Measurements from ENCODE around the gene RABGAP1L. TPM values are rescaled to one million over a fixed set of nuclear protein-coding genes. Genes with fewer than 3 reads are reported as not detected.

RABGAP1L gene
- total RNA-seq, 1 donor from 2014 or later = 36.9 TPM

- DNase-seq = no peak
- Mint-ChIP-seq H3K4me1 (no peaks in the 10 kb centered on the region), H3K9me3 (no peaks in the 10 kb centered on the region), H3K36me3 (ENCODE audit: low read depth) (no peaks in the 10 kb centered on the region), H3K27me3 (no peaks in the 10 kb centered on the region), H3K4me3 (no peak overlapping the region), H3K27ac (no peak overlapping the region)
- intact Hi-C loops (cut with micrococcal nuclease) = no loop called here
Measured at GRCh38 chr1:174425121-174425520, 265.8 kb downstream of the RABGAP1L start.

GRCh38 chr1:174426153-174426552 is 266.8 kb downstream of the RABGAP1L start:
- DNase-seq = no peak
- H3K9me3 Mint-ChIP-seq = no peaks in the 10 kb centered on the region
- no peak overlapping the region for H3K4me3 Mint-ChIP-seq
- no peaks in the 10 kb centered on the region for H3K36me3 Mint-ChIP-seq (ENCODE audit: low read depth)
- no peak overlapping the region for H3K27ac Mint-ChIP-seq
- no peaks in the 10 kb centered on the region for H3K27me3 Mint-ChIP-seq
- intact Hi-C loops (cut with micrococcal nuclease) = no loop called here
- H3K4me1 Mint-ChIP-seq = no peaks in the 10 kb centered on the region

GRCh38 chr1:174428033-174428432 is 268.7 kb downstream of the RABGAP1L start:
- no peak overlapping the region for H3K4me3 Mint-ChIP-seq
- no peak for DNase-seq
- H3K27me3 Mint-ChIP-seq = no peaks in the 10 kb centered on the region
- H3K36me3 Mint-ChIP-seq (ENCODE audit: low read depth) = no peaks in the 10 kb centered on the region
- no peaks in the 10 kb centered on the region for H3K4me1 Mint-ChIP-seq
- H3K9me3 Mint-ChIP-seq = no peaks in the 10 kb centered on the region
- intact Hi-C loops (cut with micrococcal nuclease) = no loop called here
- no peak overlapping the region for H3K27ac Mint-ChIP-seq

GRCh38 chr1:174428739-174429138 is 269.4 kb downstream of the RABGAP1L start:
- intact Hi-C loops (cut with micrococcal nuclease) = no loop called here
- no peaks in the 10 kb centered on the region for H3K27me3 Mint-ChIP-seq
- DNase-seq = no peak
- no peak overlapping the region for H3K27ac Mint-ChIP-seq
- H3K4me1 Mint-ChIP-seq = no peaks in the 10 kb centered on the region
- H3K36me3 Mint-ChIP-seq (ENCODE audit: low read depth) = no peaks in the 10 kb centered on the region
- H3K4me3 Mint-ChIP-seq = no peak overlapping the region
- H3K9me3 Mint-ChIP-seq = no peaks in the 10 kb centered on the region

GRCh38 chr1:174433451-174433850 is 274.1 kb downstream of the RABGAP1L start:
- DNase-seq = no peak
- no peak overlapping the region for H3K27ac Mint-ChIP-seq
- intact Hi-C loops (cut with micrococcal nuclease) = no loop called here
- H3K4me3 Mint-ChIP-seq = no peak overlapping the region
- no peaks in the 10 kb centered on the region for H3K9me3 Mint-ChIP-seq
- H3K4me1 Mint-ChIP-seq = no peaks in the 10 kb centered on the region
- no peaks in the 10 kb centered on the region for H3K27me3 Mint-ChIP-seq
- no peaks in the 10 kb centered on the region for H3K36me3 Mint-ChIP-seq (ENCODE audit: low read depth)

GRCh38 chr1:174445351-174445750 is 286.0 kb downstream of the RABGAP1L start:
- H3K9me3 Mint-ChIP-seq = peaks cover 4% of the 10 kb centered on the region
- no peak for DNase-seq
- peaks cover 2% of the 10 kb centered on the region for H3K27me3 Mint-ChIP-seq
- intact Hi-C loops (cut with micrococcal nuclease) = no loop called here
- H3K27ac Mint-ChIP-seq = no peak overlapping the region
- H3K36me3 Mint-ChIP-seq (ENCODE audit: low read depth) = no peaks in the 10 kb centered on the region
- H3K4me1 Mint-ChIP-seq = no peaks in the 10 kb centered on the region
- no peak overlapping the region for H3K4me3 Mint-ChIP-seq

- peaks cover 4% of the 10 kb centered on the region for H3K9me3 Mint-ChIP-seq
- no peak overlapping the region for H3K4me3 Mint-ChIP-seq
- no peaks in the 10 kb centered on the region for H3K4me1 Mint-ChIP-seq
- no peaks in the 10 kb centered on the region for H3K36me3 Mint-ChIP-seq (ENCODE audit: low read depth)
- intact Hi-C loops (cut with micrococcal nuclease) = no loop called here
- H3K27me3 Mint-ChIP-seq = peaks cover 2% of the 10 kb centered on the region
- DNase-seq = no peak
- no peak overlapping the region for H3K27ac Mint-ChIP-seq
Measured at GRCh38 chr1:174445817-174446216, 286.5 kb downstream of the RABGAP1L start.

GRCh38 chr1:174447866-174448530 is 288.7 kb downstream of the RABGAP1L start, which contains the start of gene GPR52:
Gene GPR52, plus strand, starts transcription at chr1:174447964. Its CDS starts 148 bp downstream, at chr1:174448112.
- H3K9me3 Mint-ChIP-seq = peaks cover 4% of the 10 kb centered on the region
- no peak within 1 kb of the TSS for H3K27ac Mint-ChIP-seq
- intact Hi-C loops (cut with micrococcal nuclease) = no loop called here
- H3K36me3 Mint-ChIP-seq (ENCODE audit: low read depth) = no peaks in the 10 kb centered on the region
- peaks cover 2% of the 10 kb centered on the region for H3K27me3 Mint-ChIP-seq
- no peak for DNase-seq
- no peak within 1 kb of the TSS for H3K4me3 Mint-ChIP-seq
- H3K4me1 Mint-ChIP-seq = no peaks in the 10 kb centered on the region

- no peaks in the 10 kb centered on the region for H3K36me3 Mint-ChIP-seq (ENCODE audit: low read depth)
- no peak overlapping the region for H3K27ac Mint-ChIP-seq
- no peak overlapping the region for H3K4me3 Mint-ChIP-seq
- no peak for DNase-seq
- H3K4me1 Mint-ChIP-seq = no peaks in the 10 kb centered on the region
- peaks cover 3% of the 10 kb centered on the region for H3K9me3 Mint-ChIP-seq
- H3K27me3 Mint-ChIP-seq = peaks cover 2% of the 10 kb centered on the region
- intact Hi-C loops (cut with micrococcal nuclease) = no loop called here
Measured at GRCh38 chr1:174448531-174448883, 289.2 kb downstream of the RABGAP1L start.

GRCh38 chr1:174448974-174449373 is 289.7 kb downstream of the RABGAP1L start:
- no peaks in the 10 kb centered on the region for H3K9me3 Mint-ChIP-seq
- no peaks in the 10 kb centered on the region for H3K27me3 Mint-ChIP-seq
- H3K4me1 Mint-ChIP-seq = no peaks in the 10 kb centered on the region
- no peak overlapping the region for H3K4me3 Mint-ChIP-seq
- H3K27ac Mint-ChIP-seq = no peak overlapping the region
- no peaks in the 10 kb centered on the region for H3K36me3 Mint-ChIP-seq (ENCODE audit: low read depth)
- DNase-seq = no peak
- intact Hi-C loops (cut with micrococcal nuclease) = no loop called here

- H3K4me1 Mint-ChIP-seq = no peaks in the 10 kb centered on the region
- no peak for DNase-seq
- no peaks in the 10 kb centered on the region for H3K9me3 Mint-ChIP-seq
- intact Hi-C loops (cut with micrococcal nuclease) = no loop called here
- H3K36me3 Mint-ChIP-seq (ENCODE audit: low read depth) = no peaks in the 10 kb centered on the region
- H3K27me3 Mint-ChIP-seq = no peaks in the 10 kb centered on the region
- no peak overlapping the region for H3K27ac Mint-ChIP-seq
- H3K4me3 Mint-ChIP-seq = no peak overlapping the region
Measured at GRCh38 chr1:174451408-174451807, 292.1 kb downstream of the RABGAP1L start.

- H3K9me3 Mint-ChIP-seq = no peaks in the 10 kb centered on the region
- no peaks in the 10 kb centered on the region for H3K27me3 Mint-ChIP-seq
- intact Hi-C loops (cut with micrococcal nuclease) = no loop called here
- H3K27ac Mint-ChIP-seq = no peak overlapping the region
- H3K36me3 Mint-ChIP-seq (ENCODE audit: low read depth) = no peaks in the 10 kb centered on the region
- no peaks in the 10 kb centered on the region for H3K4me1 Mint-ChIP-seq
- no peak overlapping the region for H3K4me3 Mint-ChIP-seq
- DNase-seq = no peak
Measured at GRCh38 chr1:174465855-174466254, 306.5 kb downstream of the RABGAP1L start.

- no peaks in the 10 kb centered on the region for H3K36me3 Mint-ChIP-seq (ENCODE audit: low read depth)
- no peaks in the 10 kb centered on the region for H3K27me3 Mint-ChIP-seq
- no peak for DNase-seq
- H3K4me3 Mint-ChIP-seq = no peak overlapping the region
- H3K4me1 Mint-ChIP-seq = no peaks in the 10 kb centered on the region
- intact Hi-C loops (cut with micrococcal nuclease) = no loop called here
- H3K9me3 Mint-ChIP-seq = no peaks in the 10 kb centered on the region
- no peak overlapping the region for H3K27ac Mint-ChIP-seq
Measured at GRCh38 chr1:174466607-174467006, 307.3 kb downstream of the RABGAP1L start.

GRCh38 chr1:174469052-174469451 is 309.7 kb downstream of the RABGAP1L start:
- no peaks in the 10 kb centered on the region for H3K27me3 Mint-ChIP-seq
- H3K36me3 Mint-ChIP-seq (ENCODE audit: low read depth) = no peaks in the 10 kb centered on the region
- no peak overlapping the region for H3K27ac Mint-ChIP-seq
- DNase-seq = no peak
- H3K4me3 Mint-ChIP-seq = no peak overlapping the region
- no peaks in the 10 kb centered on the region for H3K9me3 Mint-ChIP-seq
- H3K4me1 Mint-ChIP-seq = no peaks in the 10 kb centered on the region
- intact Hi-C loops (cut with micrococcal nuclease) = no loop called here

- Mint-ChIP-seq H3K4me3 (no peak overlapping the region), H3K9me3 (no peaks in the 10 kb centered on the region), H3K27ac (no peak overlapping the region), H3K27me3 (no peaks in the 10 kb centered on the region), H3K36me3 (ENCODE audit: low read depth) (no peaks in the 10 kb centered on the region), H3K4me1 (no peaks in the 10 kb centered on the region)
- intact Hi-C loops (cut with micrococcal nuclease) = no loop called here
- DNase-seq = no peak
Measured at GRCh38 chr1:174469687-174470086, 310.4 kb downstream of the RABGAP1L start.

All from activated CD4-positive, alpha-beta T cell treated with anti-CD3 and anti-CD28 coated beads, Interleukin-2, amount 10 ng/mL, durations not matched to agents 24 days and 14 days (primary cell).